Measurements from ENCODE around the gene CKAP2L.
"Not testable (repeated sequence)": the region's sequence is repeated elsewhere in the genome, so short reads cannot be mapped to it uniquely, and the experiment has no call there.

CKAP2L gene

DNA sequence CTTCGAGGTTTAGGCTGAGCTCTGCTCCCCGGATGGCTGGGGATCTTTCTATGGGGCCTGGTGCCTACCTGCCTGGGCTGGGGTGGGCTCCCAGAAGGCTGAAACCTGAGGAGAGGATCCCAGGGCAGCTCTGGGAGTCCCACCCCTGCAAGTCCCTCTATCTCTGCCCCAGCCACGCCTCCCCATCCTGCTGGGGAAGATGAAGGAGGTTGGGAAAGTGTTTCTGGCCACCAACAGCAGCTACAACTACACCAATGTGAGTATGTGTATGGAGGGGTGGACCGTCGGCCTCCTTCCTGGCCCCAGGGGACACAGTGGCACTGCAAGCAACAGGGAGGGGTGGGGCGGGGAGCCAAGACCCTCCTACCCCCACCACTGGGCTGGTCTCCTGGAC lies 40.9 kb downstream of the CKAP2L start:
- peaks cover 0 to 57% (median 22%) of the 10 kb centered on the region in 4 experiments for H3K4me1 ChIP-seq (ENCODE audit: control extremely low read depth in 1 of 4, control insufficient read depth in 4 of 4, insufficient read depth in 4 of 4, low read length in 3 of 4)
- H3K4me3 ChIP-seq (ENCODE audit: control insufficient read depth in 1 of 7, extremely low read depth in 1 of 7, insufficient read depth in 4 of 7, low read depth in 2 of 7, low read length in 6 of 7), result no peak overlapping the region
- H3K27ac ChIP-seq (ENCODE audit: insufficient read depth in 1 of 2, low read depth in 1 of 2, low read length in 2 of 2, poor library complexity in 1 of 2, severe bottlenecking in 2 of 2), result no peak overlapping the region
- no peak for DNase-seq
- CTCF ChIA-PET, result interaction anchor here (1.6 to 11.5 kb wide), 12 partner anchors 8 to 124 kb away, joined by 3 to 275 read pairs (median 47); partner anchors contain the start of gene SLC20A1
- H3K9me3 ChIP-seq (ENCODE audit: control extremely low read depth in 1 of 5, control insufficient read depth in 4 of 5, insufficient read depth in 2 of 5, low read depth in 1 of 5, low read length in 4 of 5), result no peaks in the 10 kb centered on the region
- no peaks in the 10 kb centered on the region for H3K36me3 ChIP-seq (ENCODE audit: control insufficient read depth in 4 of 4, insufficient read depth in 4 of 4, low read length in 3 of 4)
- WGBS (ENCODE audit: insufficient coverage), result 88% methylated on average over 2 of the region's 6 CpGs
- POLR2A ChIA-PET, result no interaction called here
- no peaks in the 10 kb centered on the region for H3K27me3 ChIP-seq (replicated peaks in 2 of 5; ENCODE audit: control insufficient read depth in 4 of 5, insufficient read depth in 5 of 5, low read length in 4 of 5)

DNA sequence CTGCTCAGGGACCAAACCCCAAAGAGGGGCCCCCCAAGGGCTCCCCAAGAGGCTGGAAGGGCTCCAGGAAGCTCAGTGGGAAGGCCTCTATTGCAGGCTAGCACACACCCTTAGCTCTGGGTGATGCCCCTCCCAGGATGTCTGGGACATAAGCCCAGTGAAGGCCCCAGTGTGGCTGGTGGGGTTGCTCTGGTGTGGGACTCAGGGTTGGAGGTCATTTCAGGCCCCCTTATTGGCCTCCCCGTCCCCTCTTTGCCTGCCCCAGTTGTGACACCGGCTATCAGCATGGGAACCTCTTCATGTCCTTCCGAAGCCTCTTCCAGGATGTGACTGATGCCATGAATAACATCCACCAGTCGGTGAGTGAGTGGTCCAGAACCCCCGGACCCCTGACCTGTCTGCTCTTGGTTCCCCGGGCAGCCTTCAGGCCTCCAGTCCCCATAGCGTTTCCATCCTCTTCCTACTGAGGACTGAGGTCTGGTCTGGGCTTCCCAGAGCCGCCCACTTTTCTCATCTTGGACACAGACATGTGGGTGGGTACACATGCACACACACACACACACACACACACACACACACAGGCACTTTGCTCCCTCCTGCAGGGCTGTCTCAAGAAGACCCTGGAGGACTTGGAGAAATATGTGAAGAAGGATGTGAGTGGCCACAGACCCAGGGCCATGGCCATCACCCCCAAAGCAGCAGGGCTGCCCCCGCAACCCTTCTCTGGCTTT lies 41.4 kb downstream of the CKAP2L start:
- DNase-seq, result no peak
- H3K27ac ChIP-seq (ENCODE audit: insufficient read depth in 1 of 2, low read depth in 1 of 2, low read length in 2 of 2, poor library complexity in 1 of 2, severe bottlenecking in 2 of 2), result no peak overlapping the region
- ChIA-PET POLR2A (no interaction called here), CTCF (interaction anchor here (0.6 to 11.5 kb wide), 13 partner anchors 8 to 179 kb away, joined by 3 to 275 read pairs (median 37); partner anchors contain the start of gene SLC20A1)
- peaks cover 0 to 51% (median 18%) of the 10 kb centered on the region in 4 experiments for H3K4me1 ChIP-seq (ENCODE audit: control extremely low read depth in 1 of 4, control insufficient read depth in 4 of 4, insufficient read depth in 4 of 4, low read length in 3 of 4)
- H3K36me3 ChIP-seq (ENCODE audit: control insufficient read depth in 4 of 4, insufficient read depth in 4 of 4, low read length in 3 of 4), result no peaks in the 10 kb centered on the region
- H3K27me3 ChIP-seq (replicated peaks in 2 of 5; ENCODE audit: control insufficient read depth in 4 of 5, insufficient read depth in 5 of 5, low read length in 4 of 5), result no peaks in the 10 kb centered on the region
- WGBS (ENCODE audit: insufficient coverage), result 96% methylated on average over 7 of the region's 9 CpGs
- H3K9me3 ChIP-seq (ENCODE audit: control extremely low read depth in 1 of 5, control insufficient read depth in 4 of 5, insufficient read depth in 2 of 5, low read depth in 1 of 5, low read length in 4 of 5), result no peaks in the 10 kb centered on the region
- no peak overlapping the region for H3K4me3 ChIP-seq (ENCODE audit: control insufficient read depth in 1 of 7, extremely low read depth in 1 of 7, insufficient read depth in 4 of 7, low read depth in 2 of 7, low read length in 6 of 7)

DNA sequence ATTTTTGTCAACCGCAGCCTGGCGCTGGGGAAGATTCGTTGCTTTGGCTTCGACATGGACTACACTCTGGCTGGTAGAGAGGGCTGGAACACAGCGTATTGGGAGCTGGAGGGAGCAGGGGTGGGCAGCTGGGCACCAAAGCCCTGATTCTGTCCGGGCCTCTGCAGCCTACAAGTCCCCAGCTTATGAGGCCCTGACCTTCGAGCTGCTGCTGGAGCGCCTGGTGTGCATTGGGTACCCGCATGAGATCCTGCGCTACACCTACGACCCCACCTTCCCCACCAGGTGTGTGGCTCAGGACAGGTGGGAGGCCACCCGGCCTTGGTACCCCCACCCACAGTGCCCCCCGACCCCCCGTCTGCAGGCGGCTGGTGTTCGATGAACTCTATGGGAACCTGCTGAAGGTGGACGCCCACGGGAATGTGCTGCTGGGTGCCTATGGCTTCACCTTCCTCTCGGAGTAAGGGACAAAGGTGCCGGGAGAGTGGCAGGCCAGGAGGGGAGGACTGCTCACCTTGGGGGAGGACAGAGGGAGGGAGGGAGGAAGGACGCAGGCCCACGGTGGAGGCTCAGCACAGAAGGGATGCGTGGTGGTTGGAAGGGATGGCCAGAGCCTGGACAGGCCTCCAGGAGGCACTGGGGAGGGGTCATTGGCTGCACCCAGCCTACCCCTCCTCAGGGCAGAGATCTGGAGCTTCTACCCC lies 42.4 kb downstream of the CKAP2L start:
- ChIA-PET CTCF (interaction anchor here (0.6 to 11.5 kb wide), 8 partner anchors 18 to 178 kb away, joined by 3 to 275 read pairs (median 134); partner anchors contain the start of gene SLC20A1), POLR2A (no interaction called here)
- Histone ChIP-seq H3K27me3 (replicated peaks in 2 of 5; ENCODE audit: control insufficient read depth in 4 of 5, insufficient read depth in 5 of 5, low read length in 4 of 5) (no peaks in the 10 kb centered on the region), H3K36me3 (ENCODE audit: control insufficient read depth in 4 of 4, insufficient read depth in 4 of 4, low read length in 3 of 4) (no peaks in the 10 kb centered on the region), H3K9me3 (ENCODE audit: control extremely low read depth in 1 of 5, control insufficient read depth in 4 of 5, insufficient read depth in 2 of 5, low read depth in 1 of 5, low read length in 4 of 5) (no peaks in the 10 kb centered on the region), H3K4me1 (ENCODE audit: control extremely low read depth in 1 of 4, control insufficient read depth in 4 of 4, insufficient read depth in 4 of 4, low read length in 3 of 4) (peaks cover 0 to 46% (median 16%) of the 10 kb centered on the region in 4 experiments), H3K27ac (ENCODE audit: insufficient read depth in 1 of 2, low read depth in 1 of 2, low read length in 2 of 2, poor library complexity in 1 of 2, severe bottlenecking in 2 of 2) (no peak overlapping the region), H3K4me3 (ENCODE audit: control insufficient read depth in 1 of 7, extremely low read depth in 1 of 7, insufficient read depth in 4 of 7, low read depth in 2 of 7, low read length in 6 of 7) (no peak overlapping the region)
- DNase-seq, result no peak
- WGBS (ENCODE audit: insufficient coverage), result 93% methylated on average over 19 of the region's 23 CpGs

DNA sequence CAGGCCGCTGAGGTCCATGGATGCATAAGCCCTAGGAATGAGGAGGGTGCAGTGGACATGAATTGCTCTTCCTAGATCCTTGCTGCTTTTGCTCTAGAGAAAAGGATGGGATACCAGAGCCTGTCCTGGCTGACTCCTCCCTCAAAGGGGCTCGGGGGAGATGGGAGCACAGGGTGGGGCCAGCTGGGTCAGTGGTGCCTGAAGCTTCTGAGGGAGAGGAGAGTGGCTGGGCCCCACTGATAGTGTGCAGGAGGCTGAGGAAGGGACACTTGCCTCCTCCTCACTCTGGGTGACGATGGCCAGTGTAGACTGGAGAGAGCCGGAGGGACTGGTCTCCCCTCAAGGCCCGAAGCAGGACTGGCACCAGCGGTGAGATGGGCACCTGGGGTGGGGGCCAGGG lies 43.6 kb downstream of the CKAP2L start, which contains the start of gene NT5DC4:
NT5DC4 (plus strand) TSS at position 236 of the 400 bp plus-strand sequence; CDS start at position 296, 60 bp downstream.
- no peak for DNase-seq
- no peak within 1 kb of the TSS for H3K27ac ChIP-seq (ENCODE audit: insufficient read depth in 1 of 2, low read depth in 1 of 2, low read length in 2 of 2, poor library complexity in 1 of 2, severe bottlenecking in 2 of 2)
- H3K36me3 ChIP-seq (ENCODE audit: control insufficient read depth in 4 of 4, insufficient read depth in 4 of 4, low read length in 3 of 4), result no peaks in the 10 kb centered on the region
- H3K9me3 ChIP-seq (ENCODE audit: control extremely low read depth in 1 of 5, control insufficient read depth in 4 of 5, insufficient read depth in 2 of 5, low read depth in 1 of 5, low read length in 4 of 5), result no peaks in the 10 kb centered on the region
- ChIA-PET POLR2A (interaction anchor here (1.4 kb wide), 1 partner anchor 14 kb away, joined by 3 read pairs; no protein-coding TSS in a partner anchor), CTCF (interaction anchor here (0.7 to 11.3 kb wide), 4 partner anchors 17 to 241 kb away, joined by 3 to 210 read pairs (median 90); no protein-coding TSS in a partner anchor)
- H3K4me1 ChIP-seq (ENCODE audit: control extremely low read depth in 1 of 4, control insufficient read depth in 4 of 4, insufficient read depth in 4 of 4, low read length in 3 of 4), result peaks cover 0 to 35% (median 11%) of the 10 kb centered on the region in 4 experiments
- no peaks in the 10 kb centered on the region for H3K27me3 ChIP-seq (replicated peaks in 2 of 5; ENCODE audit: control insufficient read depth in 4 of 5, insufficient read depth in 5 of 5, low read length in 4 of 5)
- WGBS (ENCODE audit: insufficient coverage), result 92% methylated on average over 4 of the region's 6 CpGs
- H3K4me3 ChIP-seq (ENCODE audit: control insufficient read depth in 1 of 7, extremely low read depth in 1 of 7, insufficient read depth in 4 of 7, low read depth in 2 of 7, low read length in 6 of 7), result no peak within 1 kb of the TSS

DNA sequence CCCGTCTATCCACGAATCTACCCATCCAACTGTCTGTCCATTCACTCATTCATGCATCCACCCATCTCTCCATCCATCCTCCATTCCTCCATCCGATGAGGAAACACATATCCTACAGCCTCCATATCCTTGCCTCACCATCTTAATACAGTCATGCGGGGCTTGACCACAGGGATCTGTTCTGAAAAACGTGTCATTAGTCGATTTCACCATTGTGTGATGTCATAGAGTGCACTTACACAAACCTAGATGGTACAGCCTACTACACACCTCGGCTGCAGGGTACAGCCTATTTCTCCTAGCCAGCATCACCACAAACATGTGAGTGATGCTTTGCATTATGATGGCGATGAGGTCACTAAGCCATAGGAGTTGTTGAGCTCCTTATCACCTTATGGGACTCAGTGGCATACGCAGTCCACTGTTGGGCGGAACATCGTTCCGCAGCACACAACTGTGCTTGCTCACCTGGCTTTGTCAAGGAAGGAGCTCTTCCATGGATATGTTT lies 45.5 kb downstream of the CKAP2L start:
- no peak overlapping the region for H3K27ac ChIP-seq (ENCODE audit: insufficient read depth in 1 of 2, low read depth in 1 of 2, low read length in 2 of 2, poor library complexity in 1 of 2, severe bottlenecking in 2 of 2)
- ChIA-PET CTCF (interaction anchor here (0.6 to 1.3 kb wide), 7 partner anchors 9 to 223 kb away, joined by 3 to 4 read pairs (median 3); no protein-coding TSS in a partner anchor), POLR2A (no interaction called here)
- H3K36me3 ChIP-seq (ENCODE audit: control insufficient read depth in 4 of 4, insufficient read depth in 4 of 4, low read length in 3 of 4), result no peaks in the 10 kb centered on the region
- H3K27me3 ChIP-seq (replicated peaks in 2 of 5; ENCODE audit: control insufficient read depth in 4 of 5, insufficient read depth in 5 of 5, low read length in 4 of 5), result no peaks in the 10 kb centered on the region
- 90% methylated on average over 12 of the region's 12 CpGs for WGBS (ENCODE audit: insufficient coverage)
- H3K4me1 ChIP-seq (ENCODE audit: control extremely low read depth in 1 of 4, control insufficient read depth in 4 of 4, insufficient read depth in 4 of 4, low read length in 3 of 4), result peaks cover 0 to 19% (median 0%) of the 10 kb centered on the region in 4 experiments
- H3K4me3 ChIP-seq (ENCODE audit: control insufficient read depth in 1 of 7, extremely low read depth in 1 of 7, insufficient read depth in 4 of 7, low read depth in 2 of 7, low read length in 6 of 7), result no peak overlapping the region
- no peaks in the 10 kb centered on the region for H3K9me3 ChIP-seq (ENCODE audit: control extremely low read depth in 1 of 5, control insufficient read depth in 4 of 5, insufficient read depth in 2 of 5, low read depth in 1 of 5, low read length in 4 of 5)
- DNase-seq, result no peak

DNA sequence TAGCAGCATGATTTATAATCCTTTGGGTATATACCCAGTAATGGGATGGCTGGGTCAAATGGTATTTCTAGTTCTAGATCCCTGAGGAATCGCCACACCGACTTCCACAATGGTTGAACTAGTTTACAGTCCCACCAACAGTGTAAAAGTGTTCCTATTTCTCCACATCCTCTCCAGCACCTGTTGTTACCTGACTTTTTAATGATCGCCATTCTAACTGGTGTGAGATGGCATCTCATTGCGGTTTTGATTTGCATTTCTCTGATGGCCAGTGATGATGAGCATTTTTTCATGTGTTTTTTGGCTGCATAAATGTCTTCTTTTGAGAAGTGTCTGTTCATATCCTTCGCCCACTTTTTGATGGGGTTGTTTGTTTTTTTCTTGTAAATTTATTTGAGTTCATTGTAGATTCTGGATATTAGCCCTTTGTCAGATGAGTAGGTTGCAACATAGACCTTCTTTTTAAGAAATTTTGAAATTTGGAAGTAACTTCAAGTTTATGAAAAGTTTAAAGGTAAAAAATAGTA lies 47.5 kb downstream of the CKAP2L start:
- CTCF ChIA-PET, result interaction anchor here (1.0 kb wide), 1 partner anchor 10 kb away, joined by 3 read pairs; no protein-coding TSS in a partner anchor
- POLR2A ChIA-PET; H3K27ac ChIP-seq (ENCODE audit: insufficient read depth in 1 of 2, low read depth in 1 of 2, low read length in 2 of 2, poor library complexity in 1 of 2, severe bottlenecking in 2 of 2); H3K36me3 ChIP-seq (ENCODE audit: control insufficient read depth in 4 of 4, insufficient read depth in 4 of 4, low read length in 3 of 4); DNase-seq; H3K4me3 ChIP-seq (ENCODE audit: control insufficient read depth in 1 of 7, extremely low read depth in 1 of 7, insufficient read depth in 4 of 7, low read depth in 2 of 7, low read length in 6 of 7); H3K27me3 ChIP-seq (replicated peaks in 2 of 5; ENCODE audit: control insufficient read depth in 4 of 5, insufficient read depth in 5 of 5, low read length in 4 of 5); H3K9me3 ChIP-seq (ENCODE audit: control extremely low read depth in 1 of 5, control insufficient read depth in 4 of 5, insufficient read depth in 2 of 5, low read depth in 1 of 5, low read length in 4 of 5): not testable (repeated sequence)
- WGBS (ENCODE audit: insufficient coverage), result no CpG with 5 or more reads among the region's 5 CpGs
- peaks cover 0 to 22% (median 8%) of the 10 kb centered on the region in 4 experiments for H3K4me1 ChIP-seq (ENCODE audit: control extremely low read depth in 1 of 4, control insufficient read depth in 4 of 4, insufficient read depth in 4 of 4, low read length in 3 of 4)

Data from common myeloid progenitor, CD34-positive (primary cell).